Heart left ventricle (tissue), 16 donors: ENCODE data around the gene CLMP. TPM values are rescaled to one million over a fixed set of nuclear protein-coding genes. Genes with fewer than 3 reads are reported as not detected.

ENCODE experiments used
- ATAC-seq, 4 donors: fragments of 200-7000 bp; cut with Tn5 transposase; one replicate each; pipeline ENCODE4 v1.9.1; 2020 to 2022; ENCODE audit warnings: moderate library complexity in 4 of 4, mild to moderate bottlenecking in 3 of 4, moderate number of reproducible peaks in 1 of 4
- DNase-seq, 5 donors: peaks; one replicate each; pipeline ENCODE4 v3.0.0-alpha.2; 2020
- H3K27ac ChIP-seq, 12 donors: fragments of 200-600 bp; sonication (generic) in 4 of 12; one replicate each; pipeline versions ENCODE4 v1.5.0 to v1.8.0; 2016 to 2022; ENCODE audit warnings: mild to moderate bottlenecking in 2 of 12
- H3K27me3 ChIP-seq, 9 donors: fragments of 200-600 bp; sonication (generic) in 2 of 9; one replicate each; pipeline versions ENCODE4 v1.5.1 to v1.8.0; 2016 to 2022; ENCODE audit warnings: mild to moderate bottlenecking in 3 of 9
- H3K36me3 ChIP-seq, 9 donors: fragments of 200-600 bp; sonication (generic) in 2 of 9; one replicate each; pipeline versions ENCODE4 v1.5.0 to v1.8.0; 2018 to 2022; ENCODE audit warnings: mild to moderate bottlenecking in 2 of 9
- H3K4me1 ChIP-seq, 12 donors: fragments of 200-600 bp; sonication (generic) in 4 of 12; one replicate each; pipeline versions ENCODE4 v1.5.0 to v1.8.0; 2016 to 2022; ENCODE audit warnings: mild to moderate bottlenecking in 3 of 12
- H3K4me3 ChIP-seq, 12 donors: fragments of 200-600 bp; sonication (generic) in 4 of 12; one replicate each; pipeline versions ENCODE4 v1.5.0 to v1.8.0; 2017 to 2022; ENCODE audit warnings: mild to moderate bottlenecking in 9 of 12, moderate library complexity in 4 of 12
- H3K9me3 ChIP-seq, 12 donors: fragments of 200-600 bp; sonication (generic) in 4 of 12; one replicate each; pipeline versions ENCODE4 v1.5.0 to v1.8.0; 2016 to 2022; ENCODE audit warnings: mild to moderate bottlenecking in 1 of 12
- POLR2A ChIP-seq, 2 donors: fragments of 450-650 bp; IDR thresholded peaks; one replicate each; pipeline ENCODE4 v1.6.1; 2017; ENCODE audit warnings: antibody characterized with exemption in 2 of 2, mild to moderate bottlenecking in 2 of 2, moderate library complexity in 2 of 2
- WGBS, 4 donors: extraction: QIAGEN DNeasy Blood & Tissue Kit in 2 of 4; methylation state at CpG; one replicate each; pipeline versions ENCODE4 v1.1.5 to v1.1.7; 2013 to 2018; 5-methylcytosine and 5-hydroxymethylcytosine counted together
- intact Hi-C, 10 donors: fragments of 100-400 bp; cut with DNase I; formaldehyde crosslinking; loops; one replicate each; pipeline versions ENCODE4 v1.11.1 to v1.14.2; 2022
- polyA plus RNA-seq, 2 donors: library from polyadenylated mRNA; stranded (reverse); fragments of 200-250 nt; gene quantifications; one replicate each; pipeline ENCODE4 v1.2.3, GENCODE V29; 2013
- total RNA-seq, 9 donors: library from RNA; depleted of rRNA in 2 of 9; stranded (reverse); fragments of >200 nt in 2 of 9; fragmentation: NEBNext Ultra II Directional in 3 of 9; extraction: Animal tissue kit (Norgen Biotek cat#: 25700) in 3 of 9; gene quantifications; one replicate each; pipeline versions ENCODE4 v1.1.0 to v1.2.4, GENCODE V29; 2016 to 2023
- TF ChIP-seq, protein P1 (sequence below), 12 donors: fragments of 200-600 bp; sonication (generic) in 4 of 12; IDR thresholded peaks; one replicate each; pipeline versions ENCODE4 v1.5.0 to v1.8.0; 2018 to 2022; ENCODE audit warnings: antibody characterized with exemption in 12 of 12, mild to moderate bottlenecking in 5 of 12
- donor health status: ischemic (EF 13 %, LVEDD 7.1; RV severe dilation, severe dysfunction).
- donor health status: healthy with polysubstance abuse.
- donor health status: DM: no; HTN: yes; CAD: no.
- donor health status: DM: no; HTN: no; CAD: no.
- donor health status: ischemic (EF 25% LVEDD 6.9; RV normal size, moderate dysfunction).
- donor health status: ischemic (EF 25% LVEDD 5.7; RV mildly dilated, moderate dysfunction).
- donor health status: healthy.
- donor health status: DM: yes; HTN: yes; CAD: no.
- donor health status: ischemic (EF 35%, LVEDD 5.7; RV mildly dilated, moderate dysfunction).
- donor health status: nonischemic (EF 11% LVEDD 7.7; RV severe dilation, severe dysfunction).
- donor health status: DM: yes; HTN: yes; CAD: no.
- donor health status: PGD.
- donor health status: ischemic (EF 29% LVEDD 5.4; RV normal size, mild dysfunction).
- donor health status: nonischemic (EF 23%, LVEDD 6.1; RV moderate dilation, normal function).

The CLMP gene
- total and polyA plus RNA-seq, 11 donors: 1.9 to 18.4 (median 5.8) TPM

DNA sequence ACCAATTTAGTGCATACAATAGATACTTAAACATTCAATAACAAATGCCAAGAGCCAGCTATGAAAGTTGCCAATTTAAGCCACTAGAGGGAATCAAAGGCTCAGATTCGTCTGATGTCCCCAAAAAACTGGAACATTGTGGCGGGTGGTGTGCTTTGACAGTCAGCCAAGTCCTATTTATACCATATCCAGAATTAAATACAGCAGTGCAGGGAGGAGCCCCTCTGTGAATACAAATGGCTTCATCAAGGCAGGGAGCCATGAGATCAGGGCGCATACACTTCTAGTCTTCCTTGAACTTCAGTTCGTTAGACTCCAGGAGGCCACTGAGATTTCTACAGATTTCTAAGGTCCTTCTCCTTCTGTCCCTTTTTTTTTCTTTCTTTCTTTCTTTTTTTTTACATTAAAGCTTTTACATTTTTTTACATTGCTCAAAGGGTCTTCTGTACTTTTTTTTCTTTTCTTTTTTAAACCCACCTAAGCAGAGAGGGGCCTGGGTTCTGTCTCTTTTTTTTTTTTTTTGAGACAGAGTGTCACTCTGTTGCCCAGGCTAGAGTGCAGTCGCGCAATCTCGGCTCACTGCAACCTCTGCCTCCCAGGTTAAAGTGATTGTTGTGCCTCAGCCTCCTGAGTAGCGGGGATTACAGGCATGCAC is 91.6 kb downstream of the CLMP start:
- ATAC-seq (peak; percentile 83 to 94 (median 88)), DNase-seq (peak in 4 of 5 donors; percentile 54 to 75 (median 72))
- WGBS, 4 donors: 44 to 50% (median 45%) methylated on average over 8 of the region's 8 CpGs

DNA sequence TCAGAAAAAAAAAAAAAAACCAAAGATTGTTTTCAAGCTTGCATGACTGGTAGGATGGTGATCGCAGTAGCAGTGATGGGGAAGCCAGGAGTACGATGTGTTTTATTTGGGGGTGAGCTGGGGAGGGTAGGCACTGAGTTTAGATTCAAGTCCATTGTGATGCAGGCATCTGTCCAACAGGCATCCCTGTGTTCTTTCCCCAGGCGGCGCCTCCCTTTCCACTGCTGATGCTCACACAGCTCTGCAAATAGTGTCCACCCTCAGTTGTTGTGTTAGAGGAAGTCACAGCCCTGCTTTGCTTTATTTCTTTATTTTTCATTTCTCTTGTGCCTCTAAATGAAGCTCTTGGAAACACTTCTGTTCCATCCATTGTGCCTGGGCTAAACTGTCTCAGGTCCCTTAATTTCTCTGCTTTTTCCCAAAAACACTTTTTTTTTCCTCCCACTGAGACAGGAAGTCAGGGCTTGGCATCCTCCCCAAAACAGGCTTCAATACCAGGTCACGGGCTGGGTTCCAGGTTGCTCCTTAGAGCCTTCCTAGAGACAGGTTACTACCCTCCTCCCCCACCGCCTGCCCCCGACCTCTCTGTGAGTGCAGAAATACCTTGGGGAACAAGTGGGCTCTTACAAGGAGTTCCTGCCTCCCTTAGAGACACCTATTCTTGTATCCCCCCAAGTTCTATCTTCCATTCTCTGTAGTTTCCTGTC is 94.5 kb downstream of the CLMP start:
- Histone ChIP-seq H3K9me3 (no peaks in the 10 kb centered on the region), H3K4me3 (no peak overlapping the region), H3K27me3 (no peaks in the 10 kb centered on the region), H3K27ac (peak overlapping the region; percentile 40 to 79 (median 60)), H3K4me1 (peaks cover 0 to 43% (median 21%) of the 10 kb centered on the region in 12 donors), H3K36me3 (peaks cover 0 to 4% (median 0%) of the 10 kb centered on the region in 9 donors)
- TF ChIP-seq, protein P1, sequence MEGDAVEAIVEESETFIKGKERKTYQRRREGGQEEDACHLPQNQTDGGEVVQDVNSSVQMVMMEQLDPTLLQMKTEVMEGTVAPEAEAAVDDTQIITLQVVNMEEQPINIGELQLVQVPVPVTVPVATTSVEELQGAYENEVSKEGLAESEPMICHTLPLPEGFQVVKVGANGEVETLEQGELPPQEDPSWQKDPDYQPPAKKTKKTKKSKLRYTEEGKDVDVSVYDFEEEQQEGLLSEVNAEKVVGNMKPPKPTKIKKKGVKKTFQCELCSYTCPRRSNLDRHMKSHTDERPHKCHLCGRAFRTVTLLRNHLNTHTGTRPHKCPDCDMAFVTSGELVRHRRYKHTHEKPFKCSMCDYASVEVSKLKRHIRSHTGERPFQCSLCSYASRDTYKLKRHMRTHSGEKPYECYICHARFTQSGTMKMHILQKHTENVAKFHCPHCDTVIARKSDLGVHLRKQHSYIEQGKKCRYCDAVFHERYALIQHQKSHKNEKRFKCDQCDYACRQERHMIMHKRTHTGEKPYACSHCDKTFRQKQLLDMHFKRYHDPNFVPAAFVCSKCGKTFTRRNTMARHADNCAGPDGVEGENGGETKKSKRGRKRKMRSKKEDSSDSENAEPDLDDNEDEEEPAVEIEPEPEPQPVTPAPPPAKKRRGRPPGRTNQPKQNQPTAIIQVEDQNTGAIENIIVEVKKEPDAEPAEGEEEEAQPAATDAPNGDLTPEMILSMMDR (IDR thresholded peaks at IDR 0.05): no peak
- TF ChIP-seq POLR2A (IDR thresholded peaks at IDR 0.05): no peak
- 52 to 64% (median 57%) methylated on average over 7 of the region's 7 CpGs for WGBS, 4 donors
- peak in 3 of 5 donors; percentile 35 to 58 (median 55) for DNase-seq
- peak in 2 of 4 donors; percentile 11 to 40 for ATAC-seq
- intact Hi-C loops: loop anchor here in 7 of 10 donors (5.0 to 10.0 kb wide), 5 partner anchors 38 to 612 kb away; partner anchors contain the start of gene HSPA8 (in 2 of the 7)

More for the DNA sequence above, 91.6 kb downstream of the CLMP start:
- no peaks in the 10 kb centered on the region for H3K9me3 ChIP-seq
- H3K4me3 ChIP-seq: peak overlapping the region in 1 of 12 donors; percentile 5
- TF ChIP-seq POLR2A (IDR thresholded peaks at IDR 0.05): no peak
- TF ChIP-seq, protein P1 (IDR thresholded peaks at IDR 0.05): peak; percentile 51 to 77 (median 66)
- H3K36me3 ChIP-seq: no peaks in the 10 kb centered on the region
- H3K4me1 ChIP-seq: peaks cover 0 to 43% (median 21%) of the 10 kb centered on the region in 12 donors
- H3K27ac ChIP-seq: peak overlapping the region; percentile 18 to 72 (median 58)
- intact Hi-C loops: loop anchor here in 8 of 10 donors (2.0 to 10.0 kb wide), 6 partner anchors 41 to 609 kb away; partner anchors contain the start of gene HSPA8 (in 2 of the 8)
- H3K27me3 ChIP-seq: no peaks in the 10 kb centered on the region

DNA sequence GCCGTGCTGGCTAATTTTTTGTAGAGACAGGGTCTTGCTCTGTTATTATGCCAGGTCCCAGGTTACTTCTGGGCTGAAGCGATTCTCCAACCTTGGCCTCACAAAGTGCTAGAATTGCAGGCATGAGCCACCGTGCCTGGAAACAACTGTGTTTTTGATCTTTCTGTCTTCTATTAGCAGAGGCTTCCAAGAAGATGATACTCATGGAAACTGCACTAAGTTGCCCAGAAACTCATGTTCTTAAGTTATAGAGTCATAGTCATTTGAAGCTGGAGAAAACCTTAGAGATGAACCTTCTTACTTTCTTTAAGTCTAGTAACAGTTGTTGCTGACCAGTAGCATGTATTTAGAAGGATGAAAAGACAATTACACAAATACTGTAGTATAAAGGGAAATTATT is 96.1 kb downstream of the CLMP start:
- peaks cover 0 to 37% (median 20%) of the 10 kb centered on the region in 12 donors for H3K4me1 ChIP-seq

More for the DNA sequence above, 96.1 kb downstream of the CLMP start:
- Histone ChIP-seq H3K27ac (peak overlapping the region in 1 of 12 donors; percentile 65), H3K9me3 (no peaks in the 10 kb centered on the region), H3K4me3 (no peak overlapping the region), H3K27me3 (no peaks in the 10 kb centered on the region), H3K36me3 (peaks cover 0 to 4% (median 0%) of the 10 kb centered on the region in 9 donors)
- ATAC-seq (no peak), DNase-seq (no peak)
- TF ChIP-seq, protein P1 (IDR thresholded peaks at IDR 0.05): no peak
- no peak for TF ChIP-seq POLR2A (IDR thresholded peaks at IDR 0.05)
- 81 to 94% (median 90%) methylated on average over 3 of the region's 3 CpGs for WGBS, 4 donors
- intact Hi-C loops: no loop called here
